ENCODE results near the gene SLC9A5. TPM values are rescaled to one million over a fixed set of nuclear protein-coding genes. Genes with fewer than 3 reads are reported as not detected.

Gene SLC9A5
- total and polyA plus RNA-seq, 10 of the 15 experiments (the other 5 are each of a cell fraction or from before 2014, with no cell fraction given) = 0.26 to 5.7 (median 1.5) TPM

DNA sequence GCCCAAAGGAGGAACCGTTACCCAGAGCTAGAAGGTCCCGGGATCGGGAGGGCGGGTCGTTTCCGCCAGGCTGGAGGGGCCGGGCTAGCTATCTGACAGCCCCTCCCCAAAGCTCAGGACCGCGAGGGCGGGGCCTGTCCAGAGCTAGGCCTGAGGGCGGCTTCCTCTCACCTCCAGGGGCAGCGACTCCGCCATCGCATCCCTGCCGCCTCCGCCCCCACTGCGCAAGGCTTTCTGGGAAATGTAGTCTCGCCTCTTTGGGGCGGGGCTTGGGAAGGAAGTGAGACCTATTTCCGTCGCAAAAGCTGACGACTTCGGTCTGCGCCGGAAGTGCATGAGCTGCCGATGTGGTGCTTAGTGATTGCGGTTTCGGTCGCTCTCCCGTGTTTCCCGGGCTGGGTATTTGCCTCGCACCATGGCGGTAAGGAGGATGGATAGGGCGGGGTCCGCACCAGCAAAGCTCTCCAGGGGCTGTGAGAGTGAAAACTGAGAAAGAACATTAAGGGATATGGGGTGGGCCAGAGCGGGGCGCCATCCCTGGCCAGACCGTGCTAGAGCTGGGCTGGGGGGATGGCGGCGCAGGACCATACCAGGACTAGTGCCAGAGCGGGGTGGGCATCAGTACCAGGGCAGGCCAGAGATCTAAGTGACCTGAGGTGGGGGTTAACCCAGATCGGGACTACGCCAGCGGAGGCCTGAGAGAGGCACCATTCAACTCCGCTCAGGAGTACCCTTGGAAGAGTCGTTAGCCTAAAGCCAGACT is 21.8 kb upstream of the SLC9A5 start, which contains the start of gene TMEM208 (continued):
- peak; percentile 55; the same call in 1 of the 2 replicates for TF ChIP-seq PAX5 (IDR thresholded peaks at IDR 0.05; ENCODE audit: borderline replicate concordance, low read depth, low read length)
- TF ChIP-seq BACH1 (IDR thresholded peaks at IDR 0.05; ENCODE audit: borderline replicate concordance) = 0 out of 2 replicates have a peak, but pooled peaks have one; percentile 30
- peak; percentile 85; the same call in 1 of the 2 replicates for TF ChIP-seq HDAC2 (IDR thresholded peaks at IDR 0.05)
- 0 out of 2 replicates have a peak, but pooled peaks have one; percentile 6 for TF ChIP-seq REST (IDR thresholded peaks at IDR 0.05; ENCODE audit: low read depth, low read length)
- TF ChIP-seq TCF12 (IDR thresholded peaks at IDR 0.05; ENCODE audit: low read depth, low read length) = no peak
- peak; percentile 86 for TF ChIP-seq SREBF1 (IDR thresholded peaks at IDR 0.05; ENCODE audit: low read length)
- no peak for TF ChIP-seq EP300 (IDR thresholded peaks at IDR 0.05; ENCODE audit: borderline replicate concordance in 1 of 2, control insufficient read depth in 1 of 2, low read depth in 2 of 2, low read length in 2 of 2)
- TF ChIP-seq, protein P1, sequence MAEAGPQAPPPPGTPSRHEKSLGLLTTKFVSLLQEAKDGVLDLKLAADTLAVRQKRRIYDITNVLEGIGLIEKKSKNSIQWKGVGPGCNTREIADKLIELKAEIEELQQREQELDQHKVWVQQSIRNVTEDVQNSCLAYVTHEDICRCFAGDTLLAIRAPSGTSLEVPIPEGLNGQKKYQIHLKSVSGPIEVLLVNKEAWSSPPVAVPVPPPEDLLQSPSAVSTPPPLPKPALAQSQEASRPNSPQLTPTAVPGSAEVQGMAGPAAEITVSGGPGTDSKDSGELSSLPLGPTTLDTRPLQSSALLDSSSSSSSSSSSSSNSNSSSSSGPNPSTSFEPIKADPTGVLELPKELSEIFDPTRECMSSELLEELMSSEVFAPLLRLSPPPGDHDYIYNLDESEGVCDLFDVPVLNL (IDR thresholded peaks at IDR 0.05; ENCODE audit: low read depth, low read length) = peak; percentile 71
- peak; percentile 87; the same call in 1 of the 2 replicates for TF ChIP-seq STAT1 (conservative IDR thresholded peaks at IDR 0.05)
- TF ChIP-seq, protein P2, sequence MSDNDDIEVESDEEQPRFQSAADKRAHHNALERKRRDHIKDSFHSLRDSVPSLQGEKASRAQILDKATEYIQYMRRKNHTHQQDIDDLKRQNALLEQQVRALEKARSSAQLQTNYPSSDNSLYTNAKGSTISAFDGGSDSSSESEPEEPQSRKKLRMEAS (IDR thresholded peaks at IDR 0.05; ENCODE audit: low read depth, low read length) = peak; percentile 66
- peak; percentile 60; the same call in 1 of the 2 replicates for TF ChIP-seq MEF2A (IDR thresholded peaks at IDR 0.05; ENCODE audit: insufficient read depth, low read depth, low read length)
- no peak for TF ChIP-seq KAT2A (conservative IDR thresholded peaks at IDR 0.05; ENCODE audit: control insufficient read depth, low read depth, low read length)
- peak; percentile 91 for TF ChIP-seq RELA (IDR thresholded peaks at IDR 0.05; ENCODE audit: borderline replicate concordance, partially characterized antibody)
- TF ChIP-seq, protein P3, sequence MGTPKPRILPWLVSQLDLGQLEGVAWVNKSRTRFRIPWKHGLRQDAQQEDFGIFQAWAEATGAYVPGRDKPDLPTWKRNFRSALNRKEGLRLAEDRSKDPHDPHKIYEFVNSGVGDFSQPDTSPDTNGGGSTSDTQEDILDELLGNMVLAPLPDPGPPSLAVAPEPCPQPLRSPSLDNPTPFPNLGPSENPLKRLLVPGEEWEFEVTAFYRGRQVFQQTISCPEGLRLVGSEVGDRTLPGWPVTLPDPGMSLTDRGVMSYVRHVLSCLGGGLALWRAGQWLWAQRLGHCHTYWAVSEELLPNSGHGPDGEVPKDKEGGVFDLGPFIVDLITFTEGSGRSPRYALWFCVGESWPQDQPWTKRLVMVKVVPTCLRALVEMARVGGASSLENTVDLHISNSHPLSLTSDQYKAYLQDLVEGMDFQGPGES (IDR thresholded peaks at IDR 0.05) = peak; percentile 37; the same call in 1 of the 2 replicates
- no peak for TF ChIP-seq BCL3 (IDR thresholded peaks at IDR 0.05; ENCODE audit: borderline replicate concordance, insufficient read depth, low read depth, low read length, poor library complexity, severe bottlenecking)
- peak; percentile 76 to 97 for TF ChIP-seq SRF (IDR thresholded peaks at IDR 0.05; ENCODE audit: low read depth in 2 of 2, low read length in 2 of 2)
- TF ChIP-seq RCOR1 (conservative IDR thresholded peaks at IDR 0.05; ENCODE audit: low read depth, low read length) = 0 out of 2 replicates have a peak, but pooled peaks have one; percentile 44
- TF ChIP-seq KLF5 (IDR thresholded peaks at IDR 0.05; ENCODE audit: partially characterized antibody) = peak; percentile 91
- peak; percentile 99 for TF ChIP-seq HCFC1 (IDR thresholded peaks at IDR 0.05; ENCODE audit: low read length)
- no peak for TF ChIP-seq NFYA (IDR thresholded peaks at IDR 0.05; ENCODE audit: borderline replicate concordance, low read depth, low read length)
- TF ChIP-seq NRF1 (conservative IDR thresholded peaks at IDR 0.05; ENCODE audit: low read depth, low read length) = 0 out of 2 replicates have a peak, but pooled peaks have one; percentile 34
- TF ChIP-seq NFYB (IDR thresholded peaks at IDR 0.05; ENCODE audit: insufficient read depth, low read depth, low read length) = peak; percentile 30; the same call in 1 of the 2 replicates
